GM12874 (cell line): Measurements from ENCODE around the gene ZBTB16.

Experiments
- CTCF ChIP-seq: IDR thresholded peaks from 2 replicates; pipeline ENCODE4 v1.5.1; 2011; ENCODE audit warnings: low read depth, mild to moderate bottlenecking, control low read depth, low read length, moderate library complexity; ENCODE audit not compliant: insufficient read depth

The ZBTB16 gene

DNA sequence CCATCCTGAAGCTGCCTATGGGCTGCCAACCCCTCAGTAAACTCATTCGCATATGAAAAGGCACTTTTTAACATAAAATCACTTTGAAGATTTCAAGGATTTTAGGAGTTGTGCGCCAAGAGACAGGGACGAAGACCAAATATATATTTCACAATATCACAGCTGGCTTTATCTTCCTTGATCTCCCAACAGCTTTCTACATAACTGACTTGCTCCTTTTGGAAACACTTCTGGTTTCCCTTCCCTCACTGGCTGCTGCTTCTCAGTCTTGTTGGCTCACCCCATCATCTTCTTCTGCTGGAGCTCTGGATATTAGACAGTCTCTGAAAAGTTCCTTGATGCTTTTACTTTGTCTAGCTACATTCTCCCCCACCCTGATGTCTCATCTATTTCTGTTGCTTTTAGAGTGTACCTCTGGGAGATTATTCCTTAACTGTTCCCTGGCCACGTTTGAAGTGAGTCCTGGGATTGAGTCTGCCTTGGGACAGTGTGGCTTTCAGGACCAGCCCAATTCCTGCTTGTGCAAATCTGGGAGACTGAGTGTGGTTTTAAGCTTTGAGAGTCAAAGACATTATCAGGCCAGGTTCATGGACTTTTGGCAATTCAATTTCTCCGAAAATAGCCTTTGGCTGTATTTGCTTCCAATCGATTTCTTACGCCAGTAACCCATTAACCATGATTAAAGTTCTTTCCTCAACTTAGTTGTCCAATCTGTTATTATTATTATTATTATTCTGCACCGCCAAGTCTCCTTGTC lies 205.8 kb downstream of the ZBTB16 start:
- no peak for TF ChIP-seq CTCF

- no peak for TF ChIP-seq CTCF
Measured at GRCh38 chr11:114269498-114269897, 210.0 kb downstream of the ZBTB16 start.

DNA sequence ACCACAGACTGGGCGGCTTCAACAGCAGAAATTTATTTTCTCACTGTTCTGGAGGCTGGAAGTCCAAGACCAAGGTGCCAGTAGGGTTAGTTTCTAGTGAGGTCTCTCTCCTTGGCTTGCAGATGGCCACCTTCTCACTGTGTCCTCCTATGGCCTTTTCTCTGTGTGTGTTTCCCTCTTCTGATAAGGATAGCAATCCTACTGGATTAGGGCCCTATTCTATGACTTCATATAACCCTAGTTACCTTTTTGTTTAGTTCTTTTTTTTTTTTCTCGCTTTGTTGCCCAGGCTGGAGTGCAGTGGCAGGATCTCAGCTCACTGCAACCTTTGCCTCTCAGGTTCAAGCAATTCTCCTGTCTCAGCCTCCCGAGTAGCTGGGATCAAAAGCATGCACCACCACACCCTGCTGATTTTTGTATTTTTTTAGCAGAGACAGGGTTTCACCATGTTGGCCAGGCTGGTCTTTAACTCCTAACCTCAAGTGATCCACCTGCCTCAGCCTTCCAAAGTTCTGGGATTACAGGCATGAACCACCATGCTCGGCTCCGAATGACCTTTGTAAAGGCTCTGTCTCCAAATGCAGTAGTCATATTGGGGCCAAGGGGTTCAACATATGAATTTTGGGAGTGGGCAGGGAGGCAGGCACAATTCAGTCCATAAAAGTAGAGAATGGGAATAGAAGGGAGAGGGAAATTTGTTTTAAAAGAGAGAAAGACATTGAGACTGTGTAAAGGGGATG lies 211.2 kb downstream of the ZBTB16 start:
- no peak for TF ChIP-seq CTCF

DNA sequence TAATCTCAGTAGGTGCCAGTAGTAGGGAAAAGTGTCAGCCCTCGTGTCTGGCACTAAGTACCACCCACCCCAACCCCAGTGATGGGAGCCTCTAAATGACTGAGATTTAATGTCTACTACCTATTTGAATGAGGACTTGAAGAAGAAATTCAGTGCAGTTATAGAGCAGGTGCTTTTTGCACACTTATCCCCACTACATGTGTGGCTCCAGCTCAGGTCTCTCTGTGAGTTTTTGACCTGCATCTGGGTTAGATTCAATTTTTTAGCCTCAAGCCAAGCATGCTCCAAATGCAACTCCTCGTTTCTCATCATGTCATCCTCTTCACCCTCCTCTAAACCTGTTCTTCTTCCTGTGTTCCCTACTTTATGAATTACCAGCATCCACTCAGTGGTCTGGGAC lies 211.8 kb downstream of the ZBTB16 start:
- no peak for TF ChIP-seq CTCF

GRCh38 chr11:114272311-114272710 lies 212.8 kb downstream of the ZBTB16 start:
- TF ChIP-seq CTCF: no peak

GRCh38 chr11:114273071-114273470 lies 213.6 kb downstream of the ZBTB16 start:
- TF ChIP-seq CTCF: no peak

DNA sequence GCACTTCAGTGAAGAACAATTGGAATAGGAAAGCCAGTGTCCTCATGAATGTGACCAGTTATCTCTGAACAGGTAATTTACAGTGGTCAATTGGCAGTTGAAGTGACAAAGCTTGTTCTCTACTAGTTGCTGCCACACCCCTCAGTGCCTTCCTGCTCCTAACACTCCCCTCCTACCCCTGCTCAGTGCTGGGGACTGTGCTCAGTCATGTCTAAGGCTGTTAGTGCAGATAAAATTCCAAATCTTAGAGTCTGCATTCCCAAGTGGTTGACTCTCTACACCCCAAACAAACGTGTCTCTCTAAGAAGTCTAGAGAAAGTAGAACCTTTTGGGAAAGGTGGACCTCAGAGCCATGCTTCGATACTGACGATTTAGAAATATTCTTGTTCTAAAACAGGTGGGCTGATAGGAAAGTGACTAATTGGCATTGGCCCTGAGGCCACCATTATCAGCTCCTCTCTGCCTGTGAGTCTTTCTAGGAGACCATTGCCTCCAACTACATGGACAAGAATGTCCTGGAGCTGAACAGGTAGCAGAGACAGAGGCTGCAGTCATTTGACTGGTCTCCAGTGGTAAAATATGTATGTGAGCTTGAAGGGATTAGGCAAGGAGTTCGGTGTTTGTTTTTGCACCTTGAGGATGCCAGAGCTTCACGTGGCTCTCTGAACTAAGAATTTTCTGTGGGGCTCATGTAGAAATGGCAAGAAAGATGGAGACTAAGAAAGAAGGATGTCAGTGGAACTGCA lies 214.6 kb downstream of the ZBTB16 start:
- no peak for TF ChIP-seq CTCF
